ENCODE measurements around the gene DCP2. TPM values are rescaled to one million over a fixed set of nuclear protein-coding genes. Genes with fewer than 3 reads are reported as not detected.

DCP2 gene
- total and polyA plus RNA-seq, 2 donors (not counting 1 experiment from before 2014, with no cell fraction given): 7.9 to 19.5 TPM

GRCh38 chr5:113062869-113063508 is 86.4 kb downstream of the DCP2 start:
- Histone ChIP-seq H3K36me3 (ENCODE audit: control insufficient read depth, insufficient read depth, low read length) (no peaks in the 10 kb centered on the region), H3K79me2 (ENCODE audit: control insufficient read depth, insufficient read depth, low read length) (no peaks in the 10 kb centered on the region), H3K4me1 (ENCODE audit: control insufficient read depth, extremely low read depth, insufficient read depth, low read length) (peaks cover 6% of the 10 kb centered on the region), H3K27me3 (ENCODE audit: control insufficient read depth, insufficient read depth, low read length) (no peaks in the 10 kb centered on the region), H3K27ac (ENCODE audit: insufficient read depth, low read length) (no peak overlapping the region), H3K9me3 (ENCODE audit: control insufficient read depth, insufficient read depth, low read depth, low read length) (no peaks in the 10 kb centered on the region), H2AFZ (ENCODE audit: low read length) (no peak overlapping the region), H3K9ac (ENCODE audit: insufficient read depth, low read length) (no peak overlapping the region), H4K20me1 (ENCODE audit: control insufficient read depth, extremely low read depth, insufficient read depth, low read length) (no peaks in the 10 kb centered on the region), H3K4me3 (replicated peaks in 1 of 4; ENCODE audit: control extremely low read depth in 1 of 4, insufficient read depth in 1 of 4, low read depth in 3 of 4, low read length in 4 of 4) (no peak overlapping the region), H3K4me2 (ENCODE audit: extremely low read depth, insufficient read depth, low read length) (no peak overlapping the region)
- TF ChIP-seq EZH2 (IDR thresholded peaks at IDR 0.05; ENCODE audit: low read length, missing control alignments) (no peak), CTCF (conservative IDR thresholded peaks at IDR 0.05 in 1 of 2, IDR thresholded peaks at IDR 0.05 in 1 of 2; ENCODE audit: low read depth in 1 of 2, low read length in 2 of 2) (no peak)
- DNase-seq (ENCODE audit: low read depth in 2 of 2): no peak

- no peak overlapping the region for H3K4me3 ChIP-seq (replicated peaks in 1 of 4; ENCODE audit: control extremely low read depth in 1 of 4, insufficient read depth in 1 of 4, low read depth in 3 of 4, low read length in 4 of 4)
- no peak overlapping the region for H3K27ac ChIP-seq (ENCODE audit: insufficient read depth, low read length)
- H4K20me1 ChIP-seq (ENCODE audit: control insufficient read depth, extremely low read depth, insufficient read depth, low read length): no peaks in the 10 kb centered on the region
- no peaks in the 10 kb centered on the region for H3K36me3 ChIP-seq (ENCODE audit: control insufficient read depth, insufficient read depth, low read length)
- H3K27me3 ChIP-seq (ENCODE audit: control insufficient read depth, insufficient read depth, low read length): no peaks in the 10 kb centered on the region
- no peak overlapping the region for H3K9ac ChIP-seq (ENCODE audit: insufficient read depth, low read length)
- no peak overlapping the region for H2AFZ ChIP-seq (ENCODE audit: low read length)
- DNase-seq (ENCODE audit: low read depth in 2 of 2): no peak
- no peaks in the 10 kb centered on the region for H3K79me2 ChIP-seq (ENCODE audit: control insufficient read depth, insufficient read depth, low read length)
- H3K4me1 ChIP-seq (ENCODE audit: control insufficient read depth, extremely low read depth, insufficient read depth, low read length): peaks cover 10% of the 10 kb centered on the region
- H3K4me2 ChIP-seq (ENCODE audit: extremely low read depth, insufficient read depth, low read length): no peak overlapping the region
- TF ChIP-seq EZH2 (IDR thresholded peaks at IDR 0.05; ENCODE audit: low read length, missing control alignments): no peak
- TF ChIP-seq CTCF (conservative IDR thresholded peaks at IDR 0.05 in 1 of 2, IDR thresholded peaks at IDR 0.05 in 1 of 2; ENCODE audit: low read depth in 1 of 2, low read length in 2 of 2): no peak
- H3K9me3 ChIP-seq (ENCODE audit: control insufficient read depth, insufficient read depth, low read depth, low read length): no peaks in the 10 kb centered on the region
Measured at GRCh38 chr5:113063927-113064326, 87.3 kb downstream of the DCP2 start.

GRCh38 chr5:113064806-113065205 is 88.2 kb downstream of the DCP2 start:
- no peak overlapping the region for H3K4me3 ChIP-seq (replicated peaks in 1 of 4; ENCODE audit: control extremely low read depth in 1 of 4, insufficient read depth in 1 of 4, low read depth in 3 of 4, low read length in 4 of 4)
- H4K20me1 ChIP-seq (ENCODE audit: control insufficient read depth, extremely low read depth, insufficient read depth, low read length): no peaks in the 10 kb centered on the region
- H3K9me3 ChIP-seq (ENCODE audit: control insufficient read depth, insufficient read depth, low read depth, low read length): no peaks in the 10 kb centered on the region
- no peak for DNase-seq (ENCODE audit: low read depth in 2 of 2)
- H3K9ac ChIP-seq (ENCODE audit: insufficient read depth, low read length): no peak overlapping the region
- no peaks in the 10 kb centered on the region for H3K36me3 ChIP-seq (ENCODE audit: control insufficient read depth, insufficient read depth, low read length)
- H3K4me1 ChIP-seq (ENCODE audit: control insufficient read depth, extremely low read depth, insufficient read depth, low read length): peaks cover 10% of the 10 kb centered on the region
- no peak overlapping the region for H3K27ac ChIP-seq (ENCODE audit: insufficient read depth, low read length)
- no peak overlapping the region for H3K4me2 ChIP-seq (ENCODE audit: extremely low read depth, insufficient read depth, low read length)
- H2AFZ ChIP-seq (ENCODE audit: low read length): no peak overlapping the region
- no peak for TF ChIP-seq EZH2 (IDR thresholded peaks at IDR 0.05; ENCODE audit: low read length, missing control alignments)
- TF ChIP-seq CTCF (conservative IDR thresholded peaks at IDR 0.05 in 1 of 2, IDR thresholded peaks at IDR 0.05 in 1 of 2; ENCODE audit: low read depth in 1 of 2, low read length in 2 of 2): no peak
- H3K79me2 ChIP-seq (ENCODE audit: control insufficient read depth, insufficient read depth, low read length): no peaks in the 10 kb centered on the region
- H3K27me3 ChIP-seq (ENCODE audit: control insufficient read depth, insufficient read depth, low read length): no peaks in the 10 kb centered on the region

Measured in fibroblast of lung (primary cell).